Suprapubic skin (tissue), 4 donors: ENCODE results near the gene SORCS1. TPM values are rescaled to one million over a fixed set of nuclear protein-coding genes. Genes with fewer than 3 reads are reported as not detected.

Source experiments
- DNase-seq, 2 donors: peaks; one replicate each; pipeline ENCODE4 v3.0.0-alpha.2; 2019; ENCODE audit warnings: low spot score in 2 of 2
- H3K27ac ChIP-seq: fragments of 200-600 bp; sonication (generic); one replicate; pipeline ENCODE4 v1.5.1; 2019
- H3K27me3 ChIP-seq: fragments of 200-600 bp; sonication (generic); one replicate; pipeline ENCODE4 v1.5.1; 2019
- H3K36me3 ChIP-seq: fragments of 200-600 bp; sonication (generic); one replicate; pipeline ENCODE4 v1.5.1; 2019
- H3K4me1 ChIP-seq: fragments of 200-600 bp; sonication (generic); one replicate; pipeline ENCODE4 v1.5.1; 2019
- H3K4me3 ChIP-seq: fragments of 200-600 bp; sonication (generic); one replicate; pipeline ENCODE4 v1.5.1; 2019; ENCODE audit warnings: mild to moderate bottlenecking
- H3K9me3 ChIP-seq: fragments of 200-600 bp; sonication (generic); one replicate; pipeline ENCODE4 v1.5.1; 2019
- EP300 ChIP-seq: sonication (generic); formaldehyde crosslinking; IDR thresholded peaks from one replicate; pipeline ENCODE4 v1.6.1; 2017; ENCODE audit warnings: antibody characterized with exemption
- POLR2A ChIP-seq, 2 donors: fragments of 450-650 bp; IDR thresholded peaks; one replicate each; pipeline ENCODE4 v1.6.1; 2017; ENCODE audit warnings: antibody characterized with exemption in 2 of 2, mild to moderate bottlenecking in 2 of 2, moderate library complexity in 2 of 2
- POLR2AphosphoS5 ChIP-seq, 3 donors: sonication (generic); formaldehyde crosslinking; IDR thresholded peaks; one replicate each; pipeline ENCODE4 v1.6.1; 2017; ENCODE audit warnings: antibody characterized with exemption in 3 of 3
- whole genome bisulfite sequencing: methylation state at CpG from one replicate; pipeline ENCODE4 v1.1.5; 2018; 5-methylcytosine and 5-hydroxymethylcytosine counted together
- total RNA-seq, 4 donors: library from RNA; depleted of rRNA; stranded (reverse); fragments of >200 nt; gene quantifications; one replicate each; pipeline ENCODE4 v1.1.0, GENCODE V29; 2016
- TF ChIP-seq, protein P1 (sequence below), 2 donors: fragments of 200-600 bp in 1 of 2; fragments of 450-650 bp in 1 of 2; sonication (generic) in 1 of 2; IDR thresholded peaks; one replicate each; pipeline ENCODE4 v1.5.1; 2016 to 2019; ENCODE audit warnings: antibody characterized with exemption in 2 of 2, mild to moderate bottlenecking in 1 of 2, moderate library complexity in 1 of 2

The SORCS1 gene
- total RNA-seq, 4 donors from 2014 or later = 1.3 to 6.0 (median 3.4) TPM

GRCh38 chr10:106996510-106996909 lies 168.0 kb downstream of the SORCS1 start:
- H3K4me3 ChIP-seq = no peak overlapping the region
- H3K27ac ChIP-seq = no peak overlapping the region
- DNase-seq = no peak
- H3K36me3 ChIP-seq = no peaks in the 10 kb centered on the region
- WGBS = 80% methylated on average over 3 of the region's 3 CpGs
- H3K9me3 ChIP-seq = no peaks in the 10 kb centered on the region
- no peaks in the 10 kb centered on the region for H3K4me1 ChIP-seq
- no peak for TF ChIP-seq POLR2AphosphoS5 (IDR thresholded peaks at IDR 0.05)
- TF ChIP-seq EP300 = no peak
- no peak for TF ChIP-seq POLR2A (IDR thresholded peaks at IDR 0.05)
- TF ChIP-seq, protein P1, sequence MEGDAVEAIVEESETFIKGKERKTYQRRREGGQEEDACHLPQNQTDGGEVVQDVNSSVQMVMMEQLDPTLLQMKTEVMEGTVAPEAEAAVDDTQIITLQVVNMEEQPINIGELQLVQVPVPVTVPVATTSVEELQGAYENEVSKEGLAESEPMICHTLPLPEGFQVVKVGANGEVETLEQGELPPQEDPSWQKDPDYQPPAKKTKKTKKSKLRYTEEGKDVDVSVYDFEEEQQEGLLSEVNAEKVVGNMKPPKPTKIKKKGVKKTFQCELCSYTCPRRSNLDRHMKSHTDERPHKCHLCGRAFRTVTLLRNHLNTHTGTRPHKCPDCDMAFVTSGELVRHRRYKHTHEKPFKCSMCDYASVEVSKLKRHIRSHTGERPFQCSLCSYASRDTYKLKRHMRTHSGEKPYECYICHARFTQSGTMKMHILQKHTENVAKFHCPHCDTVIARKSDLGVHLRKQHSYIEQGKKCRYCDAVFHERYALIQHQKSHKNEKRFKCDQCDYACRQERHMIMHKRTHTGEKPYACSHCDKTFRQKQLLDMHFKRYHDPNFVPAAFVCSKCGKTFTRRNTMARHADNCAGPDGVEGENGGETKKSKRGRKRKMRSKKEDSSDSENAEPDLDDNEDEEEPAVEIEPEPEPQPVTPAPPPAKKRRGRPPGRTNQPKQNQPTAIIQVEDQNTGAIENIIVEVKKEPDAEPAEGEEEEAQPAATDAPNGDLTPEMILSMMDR (IDR thresholded peaks at IDR 0.05) = no peak
- H3K27me3 ChIP-seq = no peaks in the 10 kb centered on the region

GRCh38 chr10:106992055-106992454 lies 172.5 kb downstream of the SORCS1 start:
- no peaks in the 10 kb centered on the region for H3K9me3 ChIP-seq
- TF ChIP-seq POLR2A (IDR thresholded peaks at IDR 0.05) (no peak), EP300 (no peak), POLR2AphosphoS5 (IDR thresholded peaks at IDR 0.05) (no peak)
- TF ChIP-seq, protein P1 (IDR thresholded peaks at IDR 0.05) = no peak
- H3K4me3 ChIP-seq = no peak overlapping the region
- 84% methylated on average over 4 of the region's 4 CpGs for WGBS
- no peaks in the 10 kb centered on the region for H3K36me3 ChIP-seq
- no peak for DNase-seq
- no peaks in the 10 kb centered on the region for H3K4me1 ChIP-seq
- H3K27me3 ChIP-seq = no peaks in the 10 kb centered on the region
- H3K27ac ChIP-seq = no peak overlapping the region

DNA sequence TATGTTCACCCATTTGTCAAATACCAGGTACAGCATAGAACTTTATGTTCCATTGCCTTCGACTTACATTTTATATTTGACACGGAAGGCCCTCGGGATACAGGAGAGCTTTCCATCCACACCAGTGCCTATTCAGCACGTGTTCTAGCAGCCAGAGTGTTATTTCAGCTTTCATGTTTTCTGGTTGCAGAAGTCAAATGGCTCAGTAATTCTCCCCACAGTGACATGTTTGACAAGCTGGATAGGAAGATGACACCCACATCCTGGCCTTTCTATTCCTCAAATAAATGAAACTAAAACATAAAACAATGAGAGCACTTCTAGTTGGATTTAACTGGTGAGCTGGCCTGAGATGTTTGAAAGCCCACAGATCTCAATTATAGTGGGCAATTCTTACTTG lies 173.4 kb downstream of the SORCS1 start:
- no peak for DNase-seq
- H3K36me3 ChIP-seq = no peaks in the 10 kb centered on the region
- no peaks in the 10 kb centered on the region for H3K4me1 ChIP-seq
- no peak for TF ChIP-seq EP300
- TF ChIP-seq POLR2A (IDR thresholded peaks at IDR 0.05) = no peak
- TF ChIP-seq POLR2AphosphoS5 (IDR thresholded peaks at IDR 0.05) = no peak
- no peaks in the 10 kb centered on the region for H3K27me3 ChIP-seq
- WGBS = 52% methylated on average over 4 of the region's 4 CpGs
- no peaks in the 10 kb centered on the region for H3K9me3 ChIP-seq
- H3K4me3 ChIP-seq = no peak overlapping the region
- H3K27ac ChIP-seq = no peak overlapping the region

- no peaks in the 10 kb centered on the region for H3K4me1 ChIP-seq
- no peak overlapping the region for H3K4me3 ChIP-seq
- no peaks in the 10 kb centered on the region for H3K36me3 ChIP-seq
- no peak for DNase-seq
- H3K9me3 ChIP-seq = no peaks in the 10 kb centered on the region
- no peak for TF ChIP-seq POLR2AphosphoS5 (IDR thresholded peaks at IDR 0.05)
- no peak for TF ChIP-seq POLR2A (IDR thresholded peaks at IDR 0.05)
- no peak for TF ChIP-seq EP300
- TF ChIP-seq, protein P1 (IDR thresholded peaks at IDR 0.05) = no peak
- 64% methylated on average over 5 of the region's 5 CpGs for WGBS
- no peak overlapping the region for H3K27ac ChIP-seq
- no peaks in the 10 kb centered on the region for H3K27me3 ChIP-seq
Measured at GRCh38 chr10:106987362-106987761, 177.1 kb downstream of the SORCS1 start.

GRCh38 chr10:106982268-106982667 lies 182.2 kb downstream of the SORCS1 start:
- Histone ChIP-seq H3K27me3 (no peaks in the 10 kb centered on the region), H3K9me3 (no peaks in the 10 kb centered on the region), H3K36me3 (no peaks in the 10 kb centered on the region), H3K4me3 (no peak overlapping the region), H3K27ac (no peak overlapping the region), H3K4me1 (no peaks in the 10 kb centered on the region)
- TF ChIP-seq, protein P1 (IDR thresholded peaks at IDR 0.05) = no peak
- 83% methylated on average over 4 of the region's 4 CpGs for WGBS
- no peak for DNase-seq

DNA sequence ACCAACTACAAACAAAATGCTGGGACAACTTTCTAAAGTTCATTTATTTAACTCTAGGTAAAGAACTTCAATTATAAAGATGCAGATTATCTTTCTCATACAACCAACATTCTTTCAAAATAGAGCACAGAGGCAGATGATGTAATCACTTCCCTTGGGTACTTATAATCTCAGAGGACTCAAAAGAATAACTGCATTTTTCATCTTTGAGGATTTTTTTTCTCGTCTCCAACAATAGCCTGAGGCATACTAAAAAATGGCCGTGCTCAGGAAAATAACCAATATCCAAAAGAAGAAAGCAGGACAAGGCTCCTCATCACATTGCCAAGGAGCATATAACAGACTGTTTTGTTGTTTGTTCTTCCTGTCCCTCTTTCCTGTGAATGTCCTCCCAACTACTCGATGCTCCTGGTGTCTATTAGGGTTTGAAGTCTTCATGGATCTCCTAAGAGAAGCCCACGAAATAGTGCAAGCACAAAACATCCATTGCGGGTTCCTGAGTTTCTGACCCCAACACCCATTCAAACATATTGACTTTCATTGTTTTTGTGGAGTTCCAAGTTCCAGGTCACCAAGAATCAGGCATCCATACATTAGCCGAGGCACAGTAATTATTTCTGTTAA lies 182.9 kb downstream of the SORCS1 start:
- H3K4me1 ChIP-seq = no peaks in the 10 kb centered on the region
- no peak for DNase-seq
- no peaks in the 10 kb centered on the region for H3K9me3 ChIP-seq
- TF ChIP-seq EP300 (no peak), POLR2AphosphoS5 (IDR thresholded peaks at IDR 0.05) (no peak), POLR2A (IDR thresholded peaks at IDR 0.05) (no peak)
- TF ChIP-seq, protein P1 (IDR thresholded peaks at IDR 0.05) = no peak
- H3K36me3 ChIP-seq = no peaks in the 10 kb centered on the region
- H3K27me3 ChIP-seq = no peaks in the 10 kb centered on the region
- H3K4me3 ChIP-seq = no peak overlapping the region
- no peak overlapping the region for H3K27ac ChIP-seq
- 68% methylated on average over 6 of the region's 6 CpGs for WGBS
